ENCODE data around the gene SPTBN1.

DNA sequence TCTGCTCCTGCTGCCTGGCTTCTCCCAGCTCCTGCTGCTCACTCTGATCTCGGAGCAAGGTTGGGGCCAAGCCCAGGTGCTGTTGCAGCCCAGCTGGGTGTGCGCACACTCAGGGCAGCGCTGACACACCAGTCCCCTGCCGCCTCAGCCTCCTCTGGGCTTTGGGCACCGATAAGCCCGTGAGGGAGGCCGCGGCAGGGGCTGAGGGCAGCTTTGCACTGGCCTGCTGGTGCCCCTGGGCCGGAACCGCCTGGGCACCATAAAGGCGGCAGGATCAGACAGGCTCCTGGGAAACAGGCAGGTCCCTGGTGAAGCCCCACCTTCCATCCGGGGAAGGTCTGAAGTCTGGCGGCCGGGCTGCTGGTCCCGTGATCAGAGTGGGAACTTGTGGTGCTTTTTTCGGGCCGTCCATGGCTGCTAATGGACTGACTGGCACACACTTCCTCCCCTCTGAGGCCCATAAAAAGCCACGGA, 253.2 kb downstream of the SPTBN1 start:
- TF ChIP-seq ARHGAP35 (IDR thresholded peaks at IDR 0.05; ENCODE audit: partially characterized antibody) (no peak), SAP30 (IDR thresholded peaks at IDR 0.05; ENCODE audit: borderline replicate concordance, insufficient read depth, low read depth, low read length, poor library complexity, severe bottlenecking) (no peak)

All from K562 (cell line).